ENCODE measurements around the gene ECSCR. TPM values are rescaled to one million over a fixed set of nuclear protein-coding genes. Genes with fewer than 3 reads are reported as not detected.

Gene ECSCR
- total RNA-seq, 1 donor from 2014 or later = not detected

GRCh38 chr5:139406963-139407362 is 55.6 kb downstream of the ECSCR start:
- H3K27me3 ChIP-seq (ENCODE audit: control insufficient read depth, insufficient read depth, low read length) = no peaks in the 10 kb centered on the region
- H3K4me3 ChIP-seq (ENCODE audit: low read depth, low read length) = no peak overlapping the region
- TF ChIP-seq CTCF (IDR thresholded peaks at IDR 0.05; ENCODE audit: insufficient read depth, low read length, poor library complexity, severe bottlenecking) = no peak
- DNase-seq (ENCODE audit: low read depth) = no peak
- no peaks in the 10 kb centered on the region for H3K36me3 ChIP-seq (ENCODE audit: control insufficient read depth, insufficient read depth, low read length)

- DNase-seq (ENCODE audit: low read depth) = no peak
- Histone ChIP-seq H3K36me3 (ENCODE audit: control insufficient read depth, insufficient read depth, low read length) (peaks cover 2% of the 10 kb centered on the region), H3K4me3 (ENCODE audit: low read depth, low read length) (peak overlapping the region; percentile 15), H3K27me3 (ENCODE audit: control insufficient read depth, insufficient read depth, low read length) (no peaks in the 10 kb centered on the region)
- TF ChIP-seq CTCF (IDR thresholded peaks at IDR 0.05; ENCODE audit: insufficient read depth, low read length, poor library complexity, severe bottlenecking) = no peak
These were observed 58.1 kb downstream of the ECSCR start for GRCh38 chr5:139404484-139404840.

GRCh38 chr5:139403787-139404483 is 58.6 kb downstream of the ECSCR start, which contains the start of gene SPATA24:
Gene SPATA24, minus strand, starts transcription at chr5:139404089. Its CDS starts 29 bp downstream, at chr5:139404060.
- Histone ChIP-seq H3K36me3 (ENCODE audit: control insufficient read depth, insufficient read depth, low read length) (peaks cover 2% of the 10 kb centered on the region), H3K4me3 (ENCODE audit: low read depth, low read length) (peak within 1 kb of the TSS; percentile 61), H3K27me3 (ENCODE audit: control insufficient read depth, insufficient read depth, low read length) (no peaks in the 10 kb centered on the region)
- peak; percentile 86 for DNase-seq (ENCODE audit: low read depth)
- no peak for TF ChIP-seq CTCF (IDR thresholded peaks at IDR 0.05; ENCODE audit: insufficient read depth, low read length, poor library complexity, severe bottlenecking)

- TF ChIP-seq CTCF (IDR thresholded peaks at IDR 0.05; ENCODE audit: insufficient read depth, low read length, poor library complexity, severe bottlenecking) = no peak
- Histone ChIP-seq H3K36me3 (ENCODE audit: control insufficient read depth, insufficient read depth, low read length) (peaks cover 2% of the 10 kb centered on the region), H3K27me3 (ENCODE audit: control insufficient read depth, insufficient read depth, low read length) (no peaks in the 10 kb centered on the region), H3K4me3 (ENCODE audit: low read depth, low read length) (peak overlapping the region; percentile 61)
- no peak for DNase-seq (ENCODE audit: low read depth)
These were observed 59.1 kb downstream of the ECSCR start for GRCh38 chr5:139403418-139403786.

GRCh38 chr5:139402561-139403158 is 59.9 kb downstream of the ECSCR start:
- Histone ChIP-seq H3K4me3 (ENCODE audit: low read depth, low read length) (no peak overlapping the region), H3K27me3 (ENCODE audit: control insufficient read depth, insufficient read depth, low read length) (no peaks in the 10 kb centered on the region), H3K36me3 (ENCODE audit: control insufficient read depth, insufficient read depth, low read length) (peaks cover 2% of the 10 kb centered on the region)
- peak; percentile 45 for TF ChIP-seq CTCF (IDR thresholded peaks at IDR 0.05; ENCODE audit: insufficient read depth, low read length, poor library complexity, severe bottlenecking)
- DNase-seq (ENCODE audit: low read depth) = no peak

Data from kidney epithelial cell (primary cell).